H1 (cell line): ENCODE data around the gene CSF2. TPM values are rescaled to one million over a fixed set of nuclear protein-coding genes. Genes with fewer than 3 reads are reported as not detected.

ENCODE experiments used
- BRCA1 ChIP-seq: IDR thresholded peaks from 2 replicates; pipeline ENCODE4 v1.6.1; 2012; ENCODE audit warnings: low read depth, low read length, improper control_type of control experiment
- polyA plus RNA-seq, 7 experiments: library from polyadenylated mRNA; depleted of rRNA in 3 of 7; stranded (reverse) in 5 of 7; unstranded in 2 of 7; fragments of >200 nt in 5 of 7; fragments of 200-250 nt in 2 of 7; gene quantifications; 1 replicate in 5 of 7; 2 replicates in 1 of 7; 4 replicates in 1 of 7; pipeline versions ENCODE4 v1.2.1 to v1.2.3, GENCODE V29; 2011 to 2013; ENCODE audit warnings: missing spikeins in 2 of 7, mixed read lengths in 2 of 7
- total RNA-seq: library from RNA; stranded (reverse); fragmentation: NEBNext Ultra II Directional; extraction: Animal tissue kit (Norgen Biotek cat#: 25700); gene quantifications from 2 replicates; pipeline ENCODE4 v1.2.1, GENCODE V29; 2021
- TF ChIP-seq, protein P1 (sequence below): IDR thresholded peaks from 2 replicates; pipeline ENCODE4 v1.6.1; 2012; ENCODE audit warnings: inconsistent platforms

The CSF2 gene
- total and polyA plus RNA-seq, 2 of the 8 experiments (the other 6 are each of a cell fraction or from before 2014, with no cell fraction given), result not detected

DNA sequence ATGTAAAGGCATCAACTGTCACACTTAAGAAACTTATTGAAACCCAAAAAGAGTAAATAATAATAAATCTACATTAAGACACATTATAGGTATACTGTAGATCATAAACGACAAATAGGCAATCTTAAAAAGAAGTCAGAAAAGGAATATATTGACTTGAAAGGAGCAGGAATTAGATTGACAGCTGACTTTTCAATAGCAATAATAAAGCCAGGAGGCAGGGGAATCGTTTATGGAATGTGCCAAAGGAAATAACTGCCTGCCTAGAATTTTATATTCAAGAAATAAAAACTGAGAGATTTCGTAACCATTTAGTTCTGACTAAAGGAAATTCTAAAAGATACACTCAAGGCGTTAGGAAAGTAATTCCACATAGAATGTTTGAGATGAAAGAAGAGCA, 40.5 kb upstream of the CSF2 start (continued):
- TF ChIP-seq, protein P1, sequence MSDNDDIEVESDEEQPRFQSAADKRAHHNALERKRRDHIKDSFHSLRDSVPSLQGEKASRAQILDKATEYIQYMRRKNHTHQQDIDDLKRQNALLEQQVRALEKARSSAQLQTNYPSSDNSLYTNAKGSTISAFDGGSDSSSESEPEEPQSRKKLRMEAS, result no peak
- TF ChIP-seq BRCA1, result no peak
- TF ChIP-seq, all 59 proteins: peak for 0
